GM21423 (cell line): ENCODE data around the gene STARD10.
"Not testable (repeated sequence)": the region's sequence is repeated elsewhere in the genome, so short reads cannot be mapped to it uniquely, and the experiment has no call there.

ENCODE experiments used
- ATAC-seq: cut with Tn5 transposase; IDR thresholded peaks from one replicate; pipeline ENCODE4 v1.9.1; 2021; ENCODE audit warnings: mild to moderate bottlenecking, moderate library complexity; ENCODE audit not compliant: unreplicated experiment

STARD10 gene, protein sequence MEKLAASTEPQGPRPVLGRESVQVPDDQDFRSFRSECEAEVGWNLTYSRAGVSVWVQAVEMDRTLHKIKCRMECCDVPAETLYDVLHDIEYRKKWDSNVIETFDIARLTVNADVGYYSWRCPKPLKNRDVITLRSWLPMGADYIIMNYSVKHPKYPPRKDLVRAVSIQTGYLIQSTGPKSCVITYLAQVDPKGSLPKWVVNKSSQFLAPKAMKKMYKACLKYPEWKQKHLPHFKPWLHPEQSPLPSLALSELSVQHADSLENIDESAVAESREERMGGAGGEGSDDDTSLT

DNA sequence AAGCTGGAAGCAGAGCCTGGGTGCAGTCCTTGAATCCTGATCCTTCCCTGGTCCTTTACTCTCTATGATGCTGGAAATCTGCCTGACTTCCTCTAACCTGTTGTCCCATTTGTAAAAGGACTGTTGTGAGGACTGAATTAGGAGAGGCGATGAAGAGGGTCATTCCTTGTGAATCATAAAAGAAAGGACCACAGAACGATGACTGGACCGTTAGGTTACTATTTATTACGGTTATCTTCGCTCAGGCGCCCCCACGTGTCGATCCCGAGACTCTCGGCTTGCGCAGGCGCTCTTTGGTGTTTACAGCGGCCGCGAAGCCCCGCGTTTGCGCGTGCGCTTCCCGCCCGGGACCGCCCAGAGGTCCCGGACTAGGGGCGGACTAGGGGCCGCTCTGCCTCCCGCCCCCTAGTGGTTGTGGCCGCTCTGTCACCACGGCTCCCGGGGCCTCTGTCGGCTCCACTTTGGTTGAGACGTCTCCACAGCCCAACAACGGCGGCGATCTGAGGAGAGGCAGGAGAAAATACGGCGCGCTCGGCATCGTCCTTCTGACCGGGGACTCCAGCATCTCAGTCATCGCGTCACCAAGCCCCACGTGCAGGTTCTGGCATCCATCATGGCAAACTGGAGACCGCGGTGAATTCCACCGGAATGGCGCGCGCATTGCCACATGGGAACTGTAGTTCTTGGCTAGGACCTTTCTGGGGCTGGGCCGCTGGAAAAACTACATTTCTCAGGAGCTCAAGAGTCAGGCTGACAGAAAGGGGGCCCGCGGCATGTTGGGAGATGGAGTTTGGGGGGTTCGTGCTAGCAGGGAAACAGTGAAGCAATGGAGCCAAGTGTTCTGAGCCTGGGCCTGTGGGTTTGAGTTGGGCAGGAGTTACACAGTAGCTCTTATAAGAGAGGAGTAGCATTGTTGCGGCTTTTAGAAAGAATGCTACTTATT, at the start of gene STARD10:
Gene STARD10 (minus strand): TSS at position 623 of the 943 bp plus-strand sequence. CDS start 12,866 bp downstream, outside the sequence.
- peak; percentile 87 for ATAC-seq

DNA sequence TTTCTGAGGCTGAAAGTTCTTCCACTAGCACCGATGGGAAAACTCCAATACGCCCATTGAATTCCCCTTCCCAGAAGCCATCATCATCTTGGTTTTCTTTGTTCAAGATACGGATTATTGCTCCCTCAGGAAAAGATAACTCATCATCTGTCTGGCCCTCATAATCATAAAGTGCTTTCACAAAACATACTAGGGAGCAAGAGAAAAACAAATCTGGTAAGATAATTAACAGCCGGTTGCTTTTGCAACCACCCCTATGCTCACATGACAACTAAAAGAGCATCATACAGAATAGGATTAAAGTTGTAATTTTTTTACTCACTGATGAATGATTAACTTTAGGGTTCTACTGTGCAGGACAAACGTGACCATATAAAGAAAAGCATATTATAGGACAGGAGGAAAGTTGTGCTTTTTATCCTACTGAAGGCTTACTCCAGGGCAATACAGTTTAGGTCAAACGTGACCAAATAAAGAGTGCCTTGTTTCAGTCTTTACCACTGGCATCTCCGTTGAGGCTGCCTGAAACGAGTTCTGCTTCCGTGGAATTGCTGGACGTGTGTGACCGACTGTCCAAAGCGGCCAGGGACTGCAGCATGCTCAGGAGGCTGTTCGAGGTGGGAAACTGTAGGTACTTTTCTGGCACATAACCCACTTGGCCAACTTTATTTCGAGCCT, 48.9 kb upstream of the STARD10 start:
- ATAC-seq = no peak

DNA sequence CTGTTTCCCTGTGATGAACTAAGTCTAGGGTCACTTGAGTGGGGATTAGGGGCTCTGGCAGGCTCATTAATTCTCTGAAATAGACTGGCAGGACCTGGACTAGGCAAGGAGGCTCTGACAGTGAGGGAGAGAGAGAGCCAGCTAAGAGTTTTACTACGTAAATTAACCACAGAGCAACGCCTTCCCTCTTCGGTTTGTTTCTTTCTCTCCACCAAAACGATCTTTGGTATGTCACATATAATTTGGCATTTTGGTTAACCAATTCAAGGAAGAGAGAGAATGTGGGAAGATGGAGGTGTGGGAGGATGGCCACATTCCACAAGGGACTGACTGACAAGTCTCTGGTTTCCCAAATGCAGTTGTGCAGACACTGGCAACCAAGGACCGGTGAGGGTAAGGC, 48.3 kb upstream of the STARD10 start:
- ATAC-seq = no peak

DNA sequence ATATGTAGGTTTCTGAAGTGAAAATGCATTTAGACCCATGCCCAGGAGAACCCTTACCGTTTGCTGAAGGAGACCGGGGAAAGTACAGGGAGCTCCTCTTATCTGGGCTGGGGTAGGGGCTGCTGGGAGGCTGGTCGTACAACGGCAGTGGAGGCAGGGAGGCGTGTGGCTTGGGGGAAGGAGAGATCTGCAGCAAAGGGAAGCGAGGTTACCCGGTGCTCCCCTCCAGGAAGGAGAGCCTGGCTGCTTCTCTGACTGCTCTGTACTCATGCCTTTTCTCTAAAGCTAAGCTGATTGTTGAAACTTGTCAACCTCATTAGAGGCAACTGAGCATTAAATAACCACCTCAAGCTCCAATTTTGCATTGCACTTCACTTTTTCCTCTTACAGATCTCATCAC, 47.5 kb upstream of the STARD10 start:
- ATAC-seq = no peak

DNA sequence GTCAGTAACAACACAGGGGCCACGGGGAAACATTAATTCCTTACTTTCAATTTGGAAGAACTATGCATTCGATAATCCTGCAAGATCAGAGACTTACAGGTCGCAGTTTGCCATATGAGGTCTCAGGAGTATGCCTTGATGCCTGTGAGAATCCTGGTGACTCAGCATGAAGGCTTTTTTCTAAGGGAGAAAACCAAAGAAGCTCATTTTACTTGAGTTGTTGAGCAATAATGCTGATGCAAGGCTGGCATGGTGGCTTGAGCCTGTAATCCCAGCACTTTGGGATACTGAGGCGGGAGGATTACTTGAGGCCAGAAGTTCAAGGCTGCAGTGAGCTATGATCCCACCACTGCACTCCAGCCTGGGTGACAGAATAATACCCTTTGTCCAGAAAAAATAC, 46.9 kb upstream of the STARD10 start:
- ATAC-seq = no peak

DNA sequence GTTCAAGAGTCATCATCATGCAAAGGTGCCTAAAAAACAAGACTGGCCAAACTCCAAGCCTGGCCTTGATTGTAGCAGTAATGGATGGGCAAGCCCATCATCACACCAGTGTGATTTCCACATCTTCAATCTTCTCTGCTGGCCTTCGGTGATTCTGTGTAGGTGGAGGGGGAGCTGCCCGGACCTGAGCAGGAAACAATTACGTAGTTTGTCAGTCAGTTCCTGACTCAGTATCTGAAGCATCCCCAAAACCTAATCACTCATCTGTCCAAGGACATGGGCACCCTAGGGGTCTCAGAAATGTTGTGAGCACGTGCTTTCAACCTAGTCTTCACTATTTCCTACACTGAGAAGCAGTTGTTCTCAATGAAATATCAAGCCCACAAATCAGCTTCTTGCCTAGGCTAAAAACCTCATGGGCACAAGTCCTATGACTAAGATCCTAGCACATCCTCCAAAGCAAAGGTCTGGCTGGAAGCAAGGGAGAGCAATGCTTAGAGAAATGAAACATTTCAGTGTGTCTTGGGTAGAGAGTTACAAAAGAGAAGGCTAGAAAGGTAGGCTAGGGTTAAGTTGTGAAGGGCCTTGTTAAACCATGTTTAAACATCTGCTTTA, 45.0 kb upstream of the STARD10 start:
- no peak for ATAC-seq

DNA sequence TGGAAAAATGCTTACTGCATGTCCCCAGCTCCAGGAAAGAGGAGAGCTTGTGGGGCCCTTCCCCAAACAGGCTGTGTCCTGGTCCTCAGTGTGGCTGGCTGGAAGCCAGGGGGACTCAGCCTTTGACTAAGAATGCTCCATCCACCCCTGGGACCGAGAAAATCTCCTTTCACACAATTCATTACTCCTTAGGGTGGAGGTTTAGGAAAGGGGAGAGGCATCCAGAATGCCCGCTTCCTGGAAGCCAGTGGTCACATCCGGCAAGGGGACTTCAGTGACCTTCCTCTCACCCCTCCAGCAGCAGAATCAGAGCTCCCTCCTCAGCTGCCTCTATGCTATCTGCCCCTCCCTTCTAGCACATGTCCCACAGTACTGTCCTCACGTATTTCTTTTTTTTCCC, 42.3 kb upstream of the STARD10 start:
- no peak for ATAC-seq

DNA sequence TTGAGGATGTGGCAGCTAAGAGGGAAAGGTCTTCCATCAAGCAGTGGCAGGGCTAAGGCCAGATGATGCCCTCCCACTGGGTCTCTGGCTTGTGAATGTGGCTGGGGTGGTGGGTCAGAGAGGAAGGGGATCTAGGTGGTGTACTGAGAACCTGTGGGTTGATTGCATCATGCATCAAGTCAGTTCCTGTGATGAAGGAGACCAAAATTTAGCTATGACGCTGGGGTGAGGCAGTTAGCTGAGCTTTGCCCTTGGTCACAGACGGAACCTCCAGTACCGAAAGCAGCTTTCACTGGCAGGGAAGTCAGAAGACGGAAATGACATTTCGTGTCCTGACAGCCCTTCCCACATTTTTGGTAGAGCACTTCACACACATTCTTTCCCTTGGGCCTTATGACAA, 41.1 kb upstream of the STARD10 start:
- ATAC-seq = no peak

DNA sequence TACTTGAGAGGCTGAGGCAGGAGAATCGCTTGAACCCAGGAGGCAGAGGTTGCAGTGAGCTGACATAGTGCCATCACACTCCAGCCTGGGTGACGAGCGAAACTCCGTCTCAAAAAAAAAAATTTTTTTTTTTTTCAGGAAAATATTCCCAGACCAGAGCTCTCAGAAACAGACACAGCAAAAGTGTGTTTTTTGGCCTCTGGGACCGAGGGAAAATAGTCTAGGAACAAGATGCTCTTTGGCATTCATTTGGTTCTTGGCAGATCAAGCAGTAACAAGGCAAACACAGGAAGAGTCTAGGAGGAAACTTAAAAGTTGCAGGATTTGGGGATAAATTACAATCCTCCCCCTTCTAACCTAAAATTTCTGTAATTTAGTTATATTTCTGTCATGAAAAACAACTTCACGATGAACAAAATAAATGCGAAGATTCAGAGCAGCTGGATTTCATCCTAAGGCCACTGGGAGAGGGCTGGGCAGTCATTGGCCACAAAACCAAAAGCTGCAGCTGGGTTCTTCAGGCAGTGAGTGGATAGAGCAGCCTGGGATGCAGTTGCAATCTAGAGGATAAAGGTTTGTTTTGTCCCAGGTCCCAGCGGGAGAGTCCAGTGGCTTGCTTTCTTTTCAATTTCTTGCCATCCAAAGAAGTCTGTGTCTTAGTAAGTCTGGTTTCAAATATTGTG, 40.1 kb upstream of the STARD10 start:
- ATAC-seq = no peak

DNA sequence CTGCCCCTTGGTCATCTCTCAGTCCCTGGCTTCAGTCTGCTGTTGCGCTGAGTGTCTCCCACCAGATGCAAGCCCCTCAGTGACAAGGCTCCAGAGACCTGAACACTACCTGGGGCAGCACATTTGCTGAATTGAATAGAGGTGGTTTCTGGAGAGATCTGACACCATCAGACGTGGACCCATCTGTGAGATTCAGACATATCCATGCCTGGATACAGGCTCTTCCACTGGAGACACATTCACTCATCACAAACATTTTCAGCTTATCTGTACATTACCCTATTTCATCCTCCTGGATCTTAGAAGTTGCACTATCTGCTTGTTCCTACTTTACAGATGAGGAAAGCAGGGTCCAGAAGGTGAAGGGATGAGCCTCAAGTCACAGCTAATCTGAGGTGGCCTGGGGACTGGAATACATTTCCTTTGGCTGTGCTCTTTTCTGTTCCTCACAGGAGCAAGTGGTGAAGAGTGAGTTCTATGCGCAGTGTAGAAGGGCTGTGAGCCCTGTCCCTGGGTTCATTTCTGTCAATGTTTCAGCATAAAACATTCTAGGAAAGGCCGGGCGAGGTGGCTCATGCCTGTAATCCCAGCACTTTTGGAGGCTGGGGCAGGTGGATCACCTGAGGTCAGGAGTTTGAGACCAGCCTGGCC, 39.4 kb upstream of the STARD10 start:
- no peak for ATAC-seq

DNA sequence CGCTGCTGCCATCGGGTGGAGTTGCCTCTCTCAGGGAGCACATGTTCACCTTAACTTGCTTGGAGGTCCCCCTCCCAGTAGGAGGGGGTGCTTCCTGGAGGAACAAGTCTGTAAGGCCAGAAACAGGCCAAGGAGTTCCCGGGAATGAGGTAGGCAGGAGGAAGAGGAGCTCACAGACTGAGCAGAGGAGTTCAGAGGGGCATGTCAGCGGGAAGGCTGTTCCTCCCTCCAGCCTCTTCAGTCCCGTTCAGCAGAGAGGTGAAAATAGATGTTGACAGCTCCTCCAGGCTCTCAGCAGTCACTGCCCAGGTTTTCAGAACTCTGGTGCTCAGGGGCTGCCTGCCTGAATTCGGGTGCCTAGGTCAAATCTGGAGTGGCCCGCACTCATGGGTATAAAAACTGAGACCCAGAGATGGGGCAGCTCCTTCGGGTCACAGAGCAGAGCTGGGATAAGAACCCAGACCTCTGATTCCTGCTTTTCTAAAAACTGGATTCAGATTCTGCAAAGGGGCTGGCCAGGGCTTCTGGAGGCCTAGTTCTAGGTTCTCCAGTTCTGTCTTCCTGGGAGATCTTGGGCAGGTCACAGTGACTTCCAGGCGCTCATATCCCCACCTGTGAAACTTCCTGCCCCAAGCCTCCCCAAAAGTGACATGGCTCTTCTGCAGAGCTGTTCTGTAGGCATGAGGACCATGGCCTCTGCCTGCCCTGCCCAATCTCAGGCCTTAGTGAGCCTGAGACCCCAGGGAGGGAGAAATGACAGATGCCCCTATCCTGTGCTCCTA, 38.6 kb upstream of the STARD10 start:
- no peak for ATAC-seq

DNA sequence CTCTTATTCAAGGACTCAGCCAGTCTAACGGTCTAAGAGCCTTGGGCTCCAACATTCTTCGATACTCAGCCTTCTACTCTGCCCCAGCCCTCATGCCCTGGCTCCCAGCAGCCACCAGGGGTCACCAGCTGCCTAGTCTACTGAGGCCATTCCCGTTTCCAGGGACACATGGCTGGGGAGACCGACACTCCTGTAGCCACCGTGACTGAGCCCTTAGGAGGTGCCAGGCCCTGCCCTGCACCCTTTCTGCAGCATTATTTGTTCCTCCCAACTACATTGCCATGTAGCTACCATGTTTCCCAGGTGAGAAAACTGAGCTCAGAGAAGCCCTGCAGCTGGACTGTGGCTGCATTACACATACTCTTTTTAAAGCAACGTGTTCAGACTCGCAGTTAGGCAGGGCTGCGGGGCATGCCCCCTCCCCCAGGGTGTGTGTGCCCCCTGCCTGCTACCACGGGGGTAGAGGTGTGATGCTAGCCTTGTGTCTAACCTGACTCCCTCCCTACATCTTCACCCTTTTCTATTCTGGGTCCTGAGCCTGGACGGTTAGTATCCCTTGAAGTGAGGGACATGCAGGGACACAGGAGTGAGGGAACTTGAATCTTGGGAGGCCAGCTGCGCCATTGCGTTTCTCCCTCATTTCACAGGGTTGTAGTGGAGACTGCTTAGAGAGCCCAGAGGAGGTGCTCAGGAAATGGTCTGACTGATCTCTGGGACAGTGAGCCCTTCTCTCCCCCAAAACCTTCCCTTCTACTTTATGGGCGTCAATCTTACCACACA, 37.9 kb upstream of the STARD10 start:
- no peak for ATAC-seq

DNA sequence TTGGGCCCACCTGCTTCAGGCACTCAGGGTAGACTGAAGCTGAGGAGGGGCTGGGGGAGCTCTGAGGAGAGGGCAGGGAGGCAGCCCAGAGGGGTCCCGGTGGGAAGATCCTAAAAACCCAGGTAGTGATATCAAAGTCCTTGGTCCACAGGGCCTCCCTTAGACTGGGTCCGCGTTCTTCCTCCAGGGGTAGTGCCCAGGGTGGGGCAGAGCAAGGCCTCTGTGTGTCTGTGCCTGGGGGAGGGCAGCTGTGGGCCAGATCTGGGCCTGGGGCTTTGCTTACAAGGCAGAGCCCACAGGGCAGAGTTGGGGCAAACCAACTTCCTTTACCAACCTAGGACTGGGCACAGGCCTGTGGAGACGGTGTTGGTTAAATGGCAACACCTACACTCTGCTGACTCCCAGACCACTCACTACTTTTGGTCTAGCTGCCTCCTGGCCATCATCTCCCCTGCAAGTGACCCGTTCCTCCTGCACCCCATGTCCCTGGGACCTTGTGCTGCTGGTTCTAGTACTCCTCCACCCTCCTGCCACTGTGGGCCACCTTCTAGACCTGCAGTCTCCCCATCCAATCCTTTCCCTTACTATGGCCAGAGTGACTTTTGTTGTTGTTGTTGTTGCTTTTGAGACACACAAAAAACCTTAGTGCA, 36.2 kb upstream of the STARD10 start:
- no peak for ATAC-seq

DNA sequence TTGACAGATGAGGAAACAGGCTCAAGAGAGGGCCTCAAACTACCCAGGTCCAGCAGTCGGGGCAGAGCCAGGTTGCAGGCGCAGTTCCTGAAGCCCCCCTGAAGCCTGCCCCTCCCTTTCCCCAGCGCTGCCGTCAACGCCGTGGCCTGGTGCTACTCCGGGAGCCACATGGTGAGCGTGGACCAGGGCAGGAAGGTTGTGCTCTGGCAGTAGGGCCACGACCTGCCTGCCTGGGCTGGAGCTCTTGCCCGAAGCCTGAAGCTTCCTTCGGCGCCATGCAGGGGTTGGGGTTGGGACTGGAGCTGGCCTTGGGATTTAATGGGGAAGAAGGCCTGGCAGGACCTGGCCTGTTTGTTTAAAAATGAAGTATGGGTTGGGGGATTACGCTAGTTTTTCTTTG, 35.3 kb upstream of the STARD10 start:
- no peak for ATAC-seq

DNA sequence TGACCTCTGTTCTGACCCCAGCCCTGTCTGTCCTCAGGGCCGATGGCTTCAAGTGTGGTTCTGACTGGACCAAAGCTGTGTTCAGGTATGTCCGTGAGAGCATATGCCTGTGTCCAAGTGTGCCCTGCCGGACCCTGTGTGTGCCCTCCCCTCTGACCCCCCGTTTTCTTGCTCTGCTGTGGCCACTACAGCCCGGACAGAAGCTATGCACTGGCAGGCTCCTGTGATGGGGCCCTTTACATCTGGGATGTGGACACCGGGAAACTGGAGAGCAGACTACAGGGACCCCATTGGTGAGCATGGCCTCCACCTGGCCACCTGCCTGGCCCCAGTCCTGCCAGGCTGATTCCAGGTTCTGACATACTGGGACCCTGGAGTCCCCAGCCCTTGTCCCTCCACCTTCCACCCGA, 34.9 kb upstream of the STARD10 start:
- no peak for ATAC-seq

DNA sequence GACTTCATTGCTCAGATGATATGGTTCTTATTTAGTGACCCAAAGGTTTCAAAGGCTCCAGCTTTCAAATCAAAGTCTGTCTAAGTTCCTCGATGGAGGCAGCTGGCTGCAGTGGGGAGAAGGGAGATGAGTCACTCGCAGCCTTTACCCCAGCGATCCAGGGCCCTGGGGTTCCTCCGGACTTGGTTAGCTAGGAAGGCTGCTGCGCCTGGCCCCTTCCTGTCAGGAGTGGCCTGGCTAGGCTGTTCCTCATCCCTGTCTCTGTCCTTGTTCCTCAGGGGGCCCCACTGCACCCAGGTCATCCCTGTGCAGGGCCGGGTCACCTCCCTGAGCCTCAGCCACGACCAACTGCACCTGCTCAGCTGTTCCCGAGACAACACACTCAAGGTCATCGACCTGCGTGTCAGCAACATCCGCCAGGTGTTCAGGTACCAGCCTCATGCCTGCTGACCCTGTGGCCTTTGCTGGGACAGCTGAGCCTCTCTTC, 34.3 kb upstream of the STARD10 start:
- no peak for ATAC-seq

DNA sequence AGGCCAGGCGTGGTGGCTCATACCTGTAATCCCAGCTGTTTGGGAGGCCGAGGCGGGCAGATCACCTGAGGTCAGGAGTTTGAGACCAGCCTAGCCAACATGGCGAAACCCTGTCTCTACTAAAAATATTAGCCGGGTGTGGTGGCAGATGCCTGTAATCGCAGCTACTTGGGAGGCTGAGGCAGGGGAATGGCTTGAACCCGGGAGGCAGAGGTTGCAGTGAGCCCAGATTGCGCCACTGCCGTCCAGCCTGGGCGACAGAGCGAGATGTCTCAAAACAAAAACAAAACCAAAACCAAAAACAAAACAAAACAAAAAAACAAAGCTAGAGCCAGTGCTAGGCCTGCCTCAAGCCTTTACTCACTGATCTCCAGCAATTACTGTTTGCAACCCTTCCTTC, 33.8 kb upstream of the STARD10 start:
- ATAC-seq = not testable (repeated sequence)

DNA sequence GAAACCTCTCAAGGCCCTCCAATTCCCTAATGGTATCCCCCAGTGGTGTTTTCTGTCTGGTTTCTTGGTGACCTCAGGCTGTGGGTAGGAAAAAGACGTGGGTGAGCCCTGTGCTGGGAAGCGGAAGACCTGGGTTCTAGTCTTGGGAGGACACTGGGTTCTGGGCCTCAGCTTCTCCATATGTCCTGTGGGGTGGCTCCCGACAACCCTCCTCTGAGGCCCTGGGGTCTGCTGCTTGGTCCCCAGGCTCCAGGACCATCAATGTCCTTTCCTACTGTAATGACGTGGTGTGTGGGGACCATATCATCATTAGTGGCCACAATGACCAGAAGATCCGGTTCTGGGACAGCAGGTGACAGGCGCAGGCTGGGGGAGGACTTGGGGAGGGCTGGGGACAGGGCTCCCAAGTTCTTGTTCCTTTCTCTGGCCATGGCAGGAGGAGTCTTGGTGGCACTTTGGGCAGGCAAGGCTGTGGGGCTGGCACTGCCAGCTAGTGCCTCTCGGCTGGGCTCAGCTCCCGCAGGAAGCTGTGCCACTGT, 33.2 kb upstream of the STARD10 start:
- no peak for ATAC-seq
